Measurements from ENCODE around the gene CARD14. TPM values are rescaled to one million over a fixed set of nuclear protein-coding genes. Genes with fewer than 3 reads are reported as not detected.

CARD14 gene
- total RNA-seq, 1 experiment from 2014 or later, result not detected

- DNase-seq (ENCODE audit: low read depth, low spot score) (no peak), ATAC-seq (no peak)
- no peak for TF ChIP-seq TCF7L2 (IDR thresholded peaks at IDR 0.05; ENCODE audit: low read depth, low read length)
- TF ChIP-seq, protein P1, sequence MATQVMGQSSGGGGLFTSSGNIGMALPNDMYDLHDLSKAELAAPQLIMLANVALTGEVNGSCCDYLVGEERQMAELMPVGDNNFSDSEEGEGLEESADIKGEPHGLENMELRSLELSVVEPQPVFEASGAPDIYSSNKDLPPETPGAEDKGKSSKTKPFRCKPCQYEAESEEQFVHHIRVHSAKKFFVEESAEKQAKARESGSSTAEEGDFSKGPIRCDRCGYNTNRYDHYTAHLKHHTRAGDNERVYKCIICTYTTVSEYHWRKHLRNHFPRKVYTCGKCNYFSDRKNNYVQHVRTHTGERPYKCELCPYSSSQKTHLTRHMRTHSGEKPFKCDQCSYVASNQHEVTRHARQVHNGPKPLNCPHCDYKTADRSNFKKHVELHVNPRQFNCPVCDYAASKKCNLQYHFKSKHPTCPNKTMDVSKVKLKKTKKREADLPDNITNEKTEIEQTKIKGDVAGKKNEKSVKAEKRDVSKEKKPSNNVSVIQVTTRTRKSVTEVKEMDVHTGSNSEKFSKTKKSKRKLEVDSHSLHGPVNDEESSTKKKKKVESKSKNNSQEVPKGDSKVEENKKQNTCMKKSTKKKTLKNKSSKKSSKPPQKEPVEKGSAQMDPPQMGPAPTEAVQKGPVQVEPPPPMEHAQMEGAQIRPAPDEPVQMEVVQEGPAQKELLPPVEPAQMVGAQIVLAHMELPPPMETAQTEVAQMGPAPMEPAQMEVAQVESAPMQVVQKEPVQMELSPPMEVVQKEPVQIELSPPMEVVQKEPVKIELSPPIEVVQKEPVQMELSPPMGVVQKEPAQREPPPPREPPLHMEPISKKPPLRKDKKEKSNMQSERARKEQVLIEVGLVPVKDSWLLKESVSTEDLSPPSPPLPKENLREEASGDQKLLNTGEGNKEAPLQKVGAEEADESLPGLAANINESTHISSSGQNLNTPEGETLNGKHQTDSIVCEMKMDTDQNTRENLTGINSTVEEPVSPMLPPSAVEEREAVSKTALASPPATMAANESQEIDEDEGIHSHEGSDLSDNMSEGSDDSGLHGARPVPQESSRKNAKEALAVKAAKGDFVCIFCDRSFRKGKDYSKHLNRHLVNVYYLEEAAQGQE (IDR thresholded peaks at IDR 0.05; ENCODE audit: insufficient read depth in 1 of 2, low read depth in 2 of 2, low read length in 1 of 2), result no peak
- no peak for TF ChIP-seq POLR2AphosphoS5 (IDR thresholded peaks at IDR 0.05; ENCODE audit: low read depth, low read length)
- TF ChIP-seq CTCF (IDR thresholded peaks at IDR 0.05), result no peak
- no peak for TF ChIP-seq SIN3A (IDR thresholded peaks at IDR 0.05; ENCODE audit: borderline replicate concordance, insufficient read depth, low read depth, low read length)
- ChIA-PET POLR2A (no interaction called here), CTCF (no interaction called here)
- Histone ChIP-seq H3K27me3 (ENCODE audit: control insufficient read depth, insufficient read depth, low read length) (no peaks in the 10 kb centered on the region), H3K27ac (ENCODE audit: low read length) (no peak overlapping the region), H3K4me3 (ENCODE audit: low read depth in 2 of 2, low read length in 2 of 2) (no peak overlapping the region), H3K9me3 (ENCODE audit: control insufficient read depth, insufficient read depth, low read depth, low read length) (no peaks in the 10 kb centered on the region), H3K4me1 (ENCODE audit: control insufficient read depth, insufficient read depth, low read length) (0 out of 2 replicates have a peak, but pooled peaks cover 3% of the 10 kb centered on the region), H3K36me3 (ENCODE audit: control insufficient read depth, insufficient read depth, low read length) (no peaks in the 10 kb centered on the region)
- no TSS peak for BruUV-seq (replicated peaks)
- intact Hi-C loops (cut with micrococcal nuclease; ENCODE audit: unreplicated experiment), result no loop called here
- in situ Hi-C loops (cut with HindIII; ENCODE audit: low pct_unique_long_range_greater_than_20kb, low sequenced_read_pairs), result no loop called here
These were observed 43.4 kb upstream of the CARD14 start for GRCh38 chr17:80126449-80126715.

GRCh38 chr17:80129006-80129565, 40.7 kb upstream of the CARD14 start:
- BruUV-seq (replicated peaks), result no TSS peak
- H3K36me3 ChIP-seq (ENCODE audit: control insufficient read depth, insufficient read depth, low read length), result peaks cover 7% of the 10 kb centered on the region; the same call in 1 of the 2 replicates
- ChIA-PET CTCF (interaction anchor here (1.0 kb wide), 1 partner anchor 66 kb away, joined by 3 read pairs; no protein-coding TSS in a partner anchor), POLR2A (interaction anchor here (0.5 kb wide), 1 partner anchor 116 kb away, joined by 5 read pairs; no protein-coding TSS in a partner anchor)
- DNase-seq (ENCODE audit: low read depth, low spot score) (no peak), ATAC-seq (no peak)
- in situ Hi-C loops (cut with HindIII; ENCODE audit: low pct_unique_long_range_greater_than_20kb, low sequenced_read_pairs), result no loop called here
- H3K27me3 ChIP-seq (ENCODE audit: control insufficient read depth, insufficient read depth, low read length), result no peaks in the 10 kb centered on the region
- H3K27ac ChIP-seq (ENCODE audit: low read length), result no peak overlapping the region
- no peak overlapping the region for H3K4me3 ChIP-seq (ENCODE audit: low read depth in 2 of 2, low read length in 2 of 2)
- H3K9me3 ChIP-seq (ENCODE audit: control insufficient read depth, insufficient read depth, low read depth, low read length), result no peaks in the 10 kb centered on the region
- H3K4me1 ChIP-seq (ENCODE audit: control insufficient read depth, insufficient read depth, low read length), result no peaks in the 10 kb centered on the region
- no peak for TF ChIP-seq TCF7L2 (IDR thresholded peaks at IDR 0.05; ENCODE audit: low read depth, low read length)
- no peak for TF ChIP-seq CTCF (IDR thresholded peaks at IDR 0.05)
- TF ChIP-seq, protein P1 (IDR thresholded peaks at IDR 0.05; ENCODE audit: insufficient read depth in 1 of 2, low read depth in 2 of 2, low read length in 1 of 2), result no peak
- no peak for TF ChIP-seq SIN3A (IDR thresholded peaks at IDR 0.05; ENCODE audit: borderline replicate concordance, insufficient read depth, low read depth, low read length)
- no peak for TF ChIP-seq POLR2AphosphoS5 (IDR thresholded peaks at IDR 0.05; ENCODE audit: low read depth, low read length)
- intact Hi-C loops (cut with micrococcal nuclease; ENCODE audit: unreplicated experiment), result no loop called here
